A673 (cell line): ENCODE measurements around the gene TSC22D2. TPM values are rescaled to one million over a fixed set of nuclear protein-coding genes. Genes with fewer than 3 reads are reported as not detected.
"Not testable (repeated sequence)": the region's sequence is repeated elsewhere in the genome, so short reads cannot be mapped to it uniquely, and the experiment has no call there.

Experiments
- BruUV-seq: library from RNA; stranded (reverse); fragments of 400-500 nt; replicated peaks from 2 replicates; lab custom pipeline; 2021; lab: Mats Ljungman, UMichigan
- CTCF ChIA-PET: fragments of 300-600 bp; sonication (Branson Sonifier 250); formaldehyde crosslinking; loops from one replicate; lab custom pipeline; 2022; ENCODE audit warnings: antibody characterized with exemption; lab: Charles Lee
- POLR2A ChIA-PET: fragments of 300-600 bp; sonication (Branson Sonifier 250); formaldehyde crosslinking; loops from one replicate; lab custom pipeline; 2022; ENCODE audit warnings: antibody characterized with exemption; ENCODE audit not compliant: low non-redundant PET; lab: Charles Lee
- DNase-seq: peaks from one replicate; pipeline ENCODE4 v3.0.0-alpha.2; 2015; ENCODE audit warnings: low spot score
- H3K27ac ChIP-seq: fragments of 200-600 bp; sonication (generic); 2 replicates; pipeline ENCODE4 v1.5.1; 2016; ENCODE audit warnings: mixed run types, low read depth, mild to moderate bottlenecking, mixed read lengths, antibody characterized with exemption, low read length; ENCODE audit not compliant: poor library complexity, severe bottlenecking
- H3K27me3 ChIP-seq: fragments of 200-600 bp; sonication (generic); replicated peaks from 2 replicates; pipeline ENCODE4 v1.6.1; 2017; ENCODE audit warnings: mixed run types, low read depth, mild to moderate bottlenecking, mixed read lengths, antibody characterized with exemption, low read length; ENCODE audit not compliant: insufficient read depth, poor library complexity
- H3K36me3 ChIP-seq: fragments of 200-600 bp; sonication (generic); 2 replicates; pipeline ENCODE4 v1.6.1; 2016; ENCODE audit warnings: mixed run types, mild to moderate bottlenecking, mixed read lengths, antibody characterized with exemption, low read length; ENCODE audit not compliant: insufficient read depth, poor library complexity, severe bottlenecking
- H3K4me1 ChIP-seq: fragments of 200-600 bp; sonication (generic); 2 replicates; pipeline ENCODE4 v1.6.1; 2017; ENCODE audit warnings: mixed run types, mild to moderate bottlenecking, mixed read lengths, antibody characterized with exemption, low read length; ENCODE audit not compliant: insufficient read depth, poor library complexity, severe bottlenecking
- H3K4me3 ChIP-seq: fragments of 200-600 bp; sonication (generic); 2 replicates; pipeline ENCODE4 v1.5.1; 2016; ENCODE audit warnings: low read depth, mixed run types, mild to moderate bottlenecking, mixed read lengths, low read length; ENCODE audit not compliant: poor library complexity, severe bottlenecking
- H3K9me3 ChIP-seq: fragments of 200-600 bp; sonication (generic); 2 replicates; pipeline ENCODE4 v1.6.1; 2016; ENCODE audit warnings: mixed run types, low read depth, mild to moderate bottlenecking, mixed read lengths, antibody characterized with exemption, low read length; ENCODE audit not compliant: poor library complexity, severe bottlenecking
- EZH2 ChIP-seq: fragments of 200-600 bp; sonication (generic); IDR thresholded peaks from 2 replicates; pipeline ENCODE4 v1.6.1; 2017; ENCODE audit warnings: borderline replicate concordance, low read depth, mild to moderate bottlenecking, mixed read lengths, antibody characterized with exemption, low read length; ENCODE audit not compliant: poor library complexity, severe bottlenecking
- intact Hi-C: fragments of 100-400 bp; cut with micrococcal nuclease; formaldehyde crosslinking; loops from one replicate; pipeline ENCODE4 v1.10.0; 2022; ENCODE audit not compliant: unreplicated experiment
- total RNA-seq: library from RNA; stranded (reverse); gene quantifications from 2 replicates; pipeline ENCODE4 v1.2.3, GENCODE V29; 2021
- TF ChIP-seq, protein P1 (sequence below): fragments of 300-800, 200-600 bp; sonication (generic); conservative IDR thresholded peaks from 2 replicates; pipeline ENCODE4 v1.5.1; 2017; ENCODE audit warnings: low read depth, mild to moderate bottlenecking, antibody characterized with exemption, low read length, moderate library complexity, mixed read lengths

The TSC22D2 gene
- total RNA-seq, 1 experiment from 2014 or later = 28.9 TPM

- no TSS peak for BruUV-seq
- Histone ChIP-seq H3K4me3 (no peak overlapping the region), H3K9me3 (no peaks in the 10 kb centered on the region), H3K36me3 (no peaks in the 10 kb centered on the region), H3K27ac (no peak overlapping the region), H3K27me3 (no peaks in the 10 kb centered on the region), H3K4me1 (no peaks in the 10 kb centered on the region)
- intact Hi-C loops = no loop called here
- POLR2A ChIA-PET = no interaction called here
- no peak for DNase-seq
- CTCF ChIA-PET = no interaction called here
- TF ChIP-seq, protein P1, sequence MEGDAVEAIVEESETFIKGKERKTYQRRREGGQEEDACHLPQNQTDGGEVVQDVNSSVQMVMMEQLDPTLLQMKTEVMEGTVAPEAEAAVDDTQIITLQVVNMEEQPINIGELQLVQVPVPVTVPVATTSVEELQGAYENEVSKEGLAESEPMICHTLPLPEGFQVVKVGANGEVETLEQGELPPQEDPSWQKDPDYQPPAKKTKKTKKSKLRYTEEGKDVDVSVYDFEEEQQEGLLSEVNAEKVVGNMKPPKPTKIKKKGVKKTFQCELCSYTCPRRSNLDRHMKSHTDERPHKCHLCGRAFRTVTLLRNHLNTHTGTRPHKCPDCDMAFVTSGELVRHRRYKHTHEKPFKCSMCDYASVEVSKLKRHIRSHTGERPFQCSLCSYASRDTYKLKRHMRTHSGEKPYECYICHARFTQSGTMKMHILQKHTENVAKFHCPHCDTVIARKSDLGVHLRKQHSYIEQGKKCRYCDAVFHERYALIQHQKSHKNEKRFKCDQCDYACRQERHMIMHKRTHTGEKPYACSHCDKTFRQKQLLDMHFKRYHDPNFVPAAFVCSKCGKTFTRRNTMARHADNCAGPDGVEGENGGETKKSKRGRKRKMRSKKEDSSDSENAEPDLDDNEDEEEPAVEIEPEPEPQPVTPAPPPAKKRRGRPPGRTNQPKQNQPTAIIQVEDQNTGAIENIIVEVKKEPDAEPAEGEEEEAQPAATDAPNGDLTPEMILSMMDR = no peak
- no peak for TF ChIP-seq EZH2
Measured at GRCh38 chr3:150472421-150472820, 64.3 kb downstream of the TSC22D2 start.

DNA sequence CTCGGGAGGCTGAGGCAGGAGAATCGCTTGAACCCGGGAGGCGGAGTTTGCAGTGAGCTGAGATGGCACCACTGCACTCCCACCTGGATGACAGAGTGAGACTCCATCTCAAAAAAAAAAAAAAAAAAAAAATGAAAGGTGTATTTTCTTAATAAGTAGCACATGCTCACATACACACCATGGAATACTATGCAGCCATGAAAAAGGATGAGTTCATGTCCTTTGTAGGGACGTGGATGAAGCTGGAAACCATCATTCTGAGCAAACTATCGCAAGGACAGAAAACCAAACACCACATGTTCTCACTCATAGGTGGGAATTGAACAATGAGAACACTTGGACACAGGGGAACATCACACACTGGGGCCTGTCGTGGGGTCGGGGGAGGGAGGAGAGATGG, 65.1 kb downstream of the TSC22D2 start:
- H3K4me1 ChIP-seq, H3K27ac ChIP-seq, H3K27me3 ChIP-seq, DNase-seq, POLR2A ChIA-PET, H3K4me3 ChIP-seq, intact Hi-C loops, CTCF ChIA-PET, BruUV-seq, H3K36me3 ChIP-seq, H3K9me3 ChIP-seq: not testable (repeated sequence)

GRCh38 chr3:150479370-150479769, 71.3 kb downstream of the TSC22D2 start:
- Histone ChIP-seq H3K4me1 (no peaks in the 10 kb centered on the region), H3K36me3 (no peaks in the 10 kb centered on the region), H3K4me3 (no peak overlapping the region), H3K27me3 (no peaks in the 10 kb centered on the region), H3K27ac (no peak overlapping the region), H3K9me3 (no peaks in the 10 kb centered on the region)
- intact Hi-C loops = no loop called here
- ChIA-PET CTCF (no interaction called here), POLR2A (interaction anchor here (0.7 kb wide), 1 partner anchor 10 kb away, joined by 4 read pairs; no protein-coding TSS in a partner anchor)
- TF ChIP-seq EZH2 = no peak
- TF ChIP-seq, protein P1 = no peak
- DNase-seq = no peak
- BruUV-seq = no TSS peak

- no peak for DNase-seq
- Histone ChIP-seq H3K9me3 (no peaks in the 10 kb centered on the region), H3K36me3 (no peaks in the 10 kb centered on the region), H3K4me3 (no peak overlapping the region), H3K4me1 (no peaks in the 10 kb centered on the region), H3K27ac (no peak overlapping the region), H3K27me3 (no peaks in the 10 kb centered on the region)
- TF ChIP-seq, protein P1 = no peak
- no peak for TF ChIP-seq EZH2
- ChIA-PET CTCF (no interaction called here), POLR2A (no interaction called here)
- intact Hi-C loops = no loop called here
- BruUV-seq = no TSS peak
Measured at GRCh38 chr3:150480877-150481276, 72.8 kb downstream of the TSC22D2 start.
